Measurements from ENCODE around the gene PMEL. TPM values are rescaled to one million over a fixed set of nuclear protein-coding genes. Genes with fewer than 3 reads are reported as not detected.
"Not testable (repeated sequence)": the region's sequence is repeated elsewhere in the genome, so short reads cannot be mapped to it uniquely, and the experiment has no call there.

Gene PMEL
- total and polyA plus RNA-seq, 8 donors: 0.99 to 3.8 (median 2.6) TPM

GRCh38 chr12:55982319-55982936 lies 16.6 kb upstream of the PMEL start:
- Histone ChIP-seq H3K36me3 (peaks cover 0 to 62% of the 10 kb centered on the region in 2 donors), H3K27ac (peak overlapping the region; percentile 7 to 64), H3K9me3 (no peaks in the 10 kb centered on the region), H3K27me3 (no peaks in the 10 kb centered on the region), H3K4me3 (no peak overlapping the region), H3K4me1 (peaks cover 5 to 63% of the 10 kb centered on the region in 2 donors)
- intact Hi-C loops (cut with DNase I): no loop called here
- no peak for TF ChIP-seq CTCF (IDR thresholded peaks at IDR 0.05)
- DNase-seq (no peak), ATAC-seq (no peak)

GRCh38 chr12:55981882-55982281 lies 16.0 kb upstream of the PMEL start:
- Histone ChIP-seq H3K27ac (peak overlapping the region; percentile 7 to 64), H3K36me3 (peaks cover 0 to 57% of the 10 kb centered on the region in 2 donors), H3K4me1 (peaks cover 5 to 68% of the 10 kb centered on the region in 2 donors)
- peak; percentile 36 for ATAC-seq
- H3K9me3 ChIP-seq; H3K4me3 ChIP-seq; DNase-seq; intact Hi-C loops (cut with DNase I); H3K27me3 ChIP-seq: not testable (repeated sequence)

GRCh38 chr12:55979069-55979468 lies 13.2 kb upstream of the PMEL start:
- DNase-seq: no peak
- intact Hi-C loops (cut with DNase I): no loop called here
- Histone ChIP-seq H3K27ac (peak overlapping the region; percentile 6 to 48), H3K4me1 (peaks cover 5 to 77% of the 10 kb centered on the region in 2 donors), H3K4me3 (no peak overlapping the region), H3K36me3 (peaks cover 0 to 28% of the 10 kb centered on the region in 2 donors), H3K9me3 (no peaks in the 10 kb centered on the region), H3K27me3 (no peaks in the 10 kb centered on the region)
- TF ChIP-seq CTCF (IDR thresholded peaks at IDR 0.05): no peak
- peak; percentile 56 for ATAC-seq

- Histone ChIP-seq H3K27me3 (no peaks in the 10 kb centered on the region), H3K4me1 (peaks cover 5 to 71% of the 10 kb centered on the region in 2 donors), H3K9me3 (no peaks in the 10 kb centered on the region), H3K4me3 (no peak overlapping the region), H3K36me3 (peaks cover 0 to 22% of the 10 kb centered on the region in 2 donors), H3K27ac (peak overlapping the region; percentile 6 to 48)
- DNase-seq (no peak), ATAC-seq (no peak)
- no peak for TF ChIP-seq CTCF (IDR thresholded peaks at IDR 0.05)
- intact Hi-C loops (cut with DNase I): no loop called here
Observed at GRCh38 chr12:55978393-55978792, 12.6 kb upstream of the PMEL start.

GRCh38 chr12:55974308-55974730 lies 8.5 kb upstream of the PMEL start:
- peak overlapping the region; percentile 96 to 97 for H3K27ac ChIP-seq
- peak overlapping the region; percentile 94 to 98 for H3K4me3 ChIP-seq
- peaks cover 0 to 8% of the 10 kb centered on the region in 2 donors for H3K36me3 ChIP-seq
- H3K9me3 ChIP-seq: no peaks in the 10 kb centered on the region
- ATAC-seq: peak; percentile 54
- intact Hi-C loops (cut with DNase I): no loop called here
- no peaks in the 10 kb centered on the region for H3K27me3 ChIP-seq
- H3K4me1 ChIP-seq: peaks cover 3 to 65% of the 10 kb centered on the region in 2 donors
- peak in 3 of 4 donors; percentile 31 to 74 (median 49) for DNase-seq
- TF ChIP-seq CTCF (IDR thresholded peaks at IDR 0.05): no peak
